HepG2 (cell line): ENCODE data around the gene IMMP1L.

Experiments used
- ATF3 ChIP-seq: sonication (generic); formaldehyde crosslinking; IDR thresholded peaks from 2 replicates; pipeline ENCODE4 v1.4.0; 2020; ENCODE audit warnings: missing genetic modification reagents
- CTCF ChIP-seq: sonication (generic); formaldehyde crosslinking; IDR thresholded peaks from 2 replicates; pipeline ENCODE4 v1.5.0; 2020; ENCODE audit warnings: mild to moderate bottlenecking, missing genetic modification reagents, moderate library complexity
- HDAC2 ChIP-seq: sonication (generic); formaldehyde crosslinking; IDR thresholded peaks from 2 replicates; pipeline ENCODE4 v1.4.0; 2020; ENCODE audit warnings: missing genetic modification reagents
- IRF1 ChIP-seq: sonication (generic); formaldehyde crosslinking; IDR thresholded peaks from 2 replicates; pipeline ENCODE4 v1.4.0; 2020; ENCODE audit warnings: low read depth, mild to moderate bottlenecking, missing genetic modification reagents
- JUND ChIP-seq: sonication (generic); formaldehyde crosslinking; IDR thresholded peaks from 2 replicates; pipeline ENCODE4 v1.8.0; 2022; ENCODE audit warnings: mild to moderate bottlenecking, missing genetic modification reagents
- KDM1A ChIP-seq: IDR thresholded peaks from 2 replicates; pipeline ENCODE4 v1.6.1; 2016; ENCODE audit warnings: missing compliant biosample characterization
- MIER3 ChIP-seq: IDR thresholded peaks from 2 replicates; pipeline ENCODE4 v1.6.1; 2016; ENCODE audit warnings: missing compliant biosample characterization, borderline replicate concordance
- NFRKB ChIP-seq: fragments of 450-650 bp; IDR thresholded peaks from 2 replicates; pipeline ENCODE4 v1.6.1; 2017
- POLR2A ChIP-seq, 2 experiments: IDR thresholded peaks; 2 replicates each; pipeline ENCODE4 v1.6.1; 2011; ENCODE audit warnings: low read depth in 2 of 2, low read length in 2 of 2, mild to moderate bottlenecking in 1 of 2, moderate library complexity in 1 of 2; ENCODE audit not compliant: insufficient read depth in 1 of 2
- RNF2 ChIP-seq: fragments of 450-650 bp; conservative IDR thresholded peaks from 2 replicates; pipeline ENCODE4 v1.6.1; 2016; ENCODE audit warnings: low read depth
- STAG1 ChIP-seq: sonication (generic); formaldehyde crosslinking; IDR thresholded peaks from 2 replicates; pipeline ENCODE4 v1.4.0; 2020; ENCODE audit warnings: missing genetic modification reagents
- ZNF780A ChIP-seq: sonication (generic); formaldehyde crosslinking; IDR thresholded peaks from 2 replicates; pipeline ENCODE4 v1.8.0; 2022; ENCODE audit warnings: mild to moderate bottlenecking, missing genetic modification reagents, moderate library complexity

- TF ChIP-seq HDAC2 (CRISPR knock-in tag) (no peak), RNF2 (no peak), KDM1A (CRISPR knock-in tag) (no peak), ATF3 (CRISPR knock-in tag) (no peak), JUND (CRISPR knock-in tag) (no peak), MIER3 (CRISPR knock-in tag) (no peak), ZNF780A (CRISPR knock-in tag) (no peak), NFRKB (no peak), IRF1 (no peak), STAG1 (CRISPR knock-in tag) (no peak), CTCF (CRISPR knock-in tag) (no peak), POLR2A (IDR thresholded peaks at IDR 0.05; ENCODE audit: insufficient read depth in 1 of 2, low read depth in 2 of 2, low read length in 2 of 2) (no peak)
These were observed 58.6 kb downstream of the IMMP1L start for GRCh38 chr11:31450841-31451240.
